ENCODE results near the gene ACTC1. TPM values are rescaled to one million over a fixed set of nuclear protein-coding genes. Genes with fewer than 3 reads are reported as not detected.

ACTC1 gene
- total RNA-seq, 1 experiment from 2014 or later: not detected

- Mint-ChIP-seq H3K36me3 (ENCODE audit: insufficient read depth, unreplicated experiment) (no peaks in the 10 kb centered on the region), H3K27ac (ENCODE audit: low read depth, unreplicated experiment) (no peak overlapping the region), H3K9me3 (ENCODE audit: unreplicated experiment) (no peaks in the 10 kb centered on the region), H3K4me3 (ENCODE audit: unreplicated experiment) (no peak overlapping the region), H3K4me1 (ENCODE audit: insufficient read depth, unreplicated experiment) (peaks cover 13% of the 10 kb centered on the region), H3K27me3 (ENCODE audit: insufficient read depth, unreplicated experiment) (no peaks in the 10 kb centered on the region)
- POLR2A ChIA-PET: no interaction called here
- intact Hi-C loops (cut with micrococcal nuclease): no loop called here
- no peak for DNase-seq (ENCODE audit: unreplicated experiment)
- no peak for TF ChIP-seq CTCF (IDR thresholded peaks at IDR 0.05; ENCODE audit: unreplicated experiment)
- CTCF ChIA-PET: interaction anchor here (0.6 kb wide), 1 partner anchor 188 kb away, joined by 4 read pairs; no protein-coding TSS in a partner anchor
- BruUV-seq (replicated peaks): no TSS peak
Measured at GRCh38 chr15:34804776-34805175, 9.4 kb upstream of the ACTC1 start.

- Mint-ChIP-seq H3K27me3 (ENCODE audit: insufficient read depth, unreplicated experiment) (no peaks in the 10 kb centered on the region), H3K4me3 (ENCODE audit: unreplicated experiment) (no peak overlapping the region), H3K4me1 (ENCODE audit: insufficient read depth, unreplicated experiment) (peaks cover 16% of the 10 kb centered on the region), H3K9me3 (ENCODE audit: unreplicated experiment) (no peaks in the 10 kb centered on the region), H3K27ac (ENCODE audit: low read depth, unreplicated experiment) (no peak overlapping the region), H3K36me3 (ENCODE audit: insufficient read depth, unreplicated experiment) (no peaks in the 10 kb centered on the region)
- intact Hi-C loops (cut with micrococcal nuclease): no loop called here
- POLR2A ChIA-PET: no interaction called here
- DNase-seq (ENCODE audit: unreplicated experiment): no peak
- no TSS peak for BruUV-seq (replicated peaks)
- TF ChIP-seq CTCF (IDR thresholded peaks at IDR 0.05; ENCODE audit: unreplicated experiment): no peak
- CTCF ChIA-PET: no interaction called here
Measured at GRCh38 chr15:34804113-34804512, 8.8 kb upstream of the ACTC1 start.

- DNase-seq (ENCODE audit: unreplicated experiment): no peak
- ChIA-PET POLR2A (interaction anchor here (0.7 to 1.4 kb wide), 3 partner anchors 8 to 91 kb away, joined by 3 to 4 read pairs (median 3); no protein-coding TSS in a partner anchor), CTCF (no interaction called here)
- Mint-ChIP-seq H3K36me3 (ENCODE audit: insufficient read depth, unreplicated experiment) (no peaks in the 10 kb centered on the region), H3K4me3 (ENCODE audit: unreplicated experiment) (no peak overlapping the region), H3K27ac (ENCODE audit: low read depth, unreplicated experiment) (no peak overlapping the region), H3K9me3 (ENCODE audit: unreplicated experiment) (no peaks in the 10 kb centered on the region), H3K4me1 (ENCODE audit: insufficient read depth, unreplicated experiment) (peaks cover 19% of the 10 kb centered on the region), H3K27me3 (ENCODE audit: insufficient read depth, unreplicated experiment) (no peaks in the 10 kb centered on the region)
- no peak for TF ChIP-seq CTCF (IDR thresholded peaks at IDR 0.05; ENCODE audit: unreplicated experiment)
- intact Hi-C loops (cut with micrococcal nuclease): no loop called here
- BruUV-seq (replicated peaks): no TSS peak
Measured at GRCh38 chr15:34802803-34803750, 7.7 kb upstream of the ACTC1 start.

GRCh38 chr15:34802371-34802770 is 7.0 kb upstream of the ACTC1 start:
- BruUV-seq (replicated peaks): no TSS peak
- H3K27ac Mint-ChIP-seq (ENCODE audit: low read depth, unreplicated experiment): no peak overlapping the region
- no peak overlapping the region for H3K4me3 Mint-ChIP-seq (ENCODE audit: unreplicated experiment)
- ChIA-PET CTCF (interaction anchor here (0.7 kb wide), 1 partner anchor 33 kb away, joined by 4 read pairs; no protein-coding TSS in a partner anchor), POLR2A (interaction anchor here (0.7 to 1.4 kb wide), 3 partner anchors 8 to 91 kb away, joined by 3 to 4 read pairs (median 3); no protein-coding TSS in a partner anchor)
- H3K27me3 Mint-ChIP-seq (ENCODE audit: insufficient read depth, unreplicated experiment): no peaks in the 10 kb centered on the region
- intact Hi-C loops (cut with micrococcal nuclease): no loop called here
- peaks cover 19% of the 10 kb centered on the region for H3K4me1 Mint-ChIP-seq (ENCODE audit: insufficient read depth, unreplicated experiment)
- H3K9me3 Mint-ChIP-seq (ENCODE audit: unreplicated experiment): no peaks in the 10 kb centered on the region
- no peak for DNase-seq (ENCODE audit: unreplicated experiment)
- H3K36me3 Mint-ChIP-seq (ENCODE audit: insufficient read depth, unreplicated experiment): no peaks in the 10 kb centered on the region
- TF ChIP-seq CTCF (IDR thresholded peaks at IDR 0.05; ENCODE audit: unreplicated experiment): no peak

All from MCF 10A (cell line).